Left colon (tissue), 2 donors: ENCODE measurements around the gene ZNF429. TPM values are rescaled to one million over a fixed set of nuclear protein-coding genes. Genes with fewer than 3 reads are reported as not detected.
"Not testable (repeated sequence)": the region's sequence is repeated elsewhere in the genome, so short reads cannot be mapped to it uniquely, and the experiment has no call there.

ENCODE experiments used
- ATAC-seq: fragments of 200-7000 bp; cut with Tn5 transposase; one replicate; pipeline ENCODE4 v1.9.1; 2020; ENCODE audit warnings: mild to moderate bottlenecking, moderate library complexity
- DNase-seq, 2 donors: peaks; one replicate each; pipeline ENCODE4 v3.0.0-alpha.2; 2020
- intact Hi-C, 2 donors: fragments of 100-400 bp; cut with DNase I in 1 of 2; cut with micrococcal nuclease in 1 of 2; formaldehyde crosslinking; loops; one replicate each; pipeline versions ENCODE4 v1.11.2 to v1.14.0; 2022; cut with DNase I, micrococcal nuclease
- total RNA-seq, 2 donors: library from RNA; stranded (reverse); fragmentation: NEBNext Ultra II Directional; extraction: Animal tissue kit (Norgen Biotek cat#: 25700); gene quantifications; one replicate each; pipeline ENCODE4 v1.2.1, GENCODE V29; 2021
- donor health status: DM: no; HTN: no; CAD: no.
- donor health status: DM: yes; HTN: yes; CAD: no.

The ZNF429 gene
- total RNA-seq, 2 donors from 2014 or later = 9.0 to 11.4 TPM

DNA sequence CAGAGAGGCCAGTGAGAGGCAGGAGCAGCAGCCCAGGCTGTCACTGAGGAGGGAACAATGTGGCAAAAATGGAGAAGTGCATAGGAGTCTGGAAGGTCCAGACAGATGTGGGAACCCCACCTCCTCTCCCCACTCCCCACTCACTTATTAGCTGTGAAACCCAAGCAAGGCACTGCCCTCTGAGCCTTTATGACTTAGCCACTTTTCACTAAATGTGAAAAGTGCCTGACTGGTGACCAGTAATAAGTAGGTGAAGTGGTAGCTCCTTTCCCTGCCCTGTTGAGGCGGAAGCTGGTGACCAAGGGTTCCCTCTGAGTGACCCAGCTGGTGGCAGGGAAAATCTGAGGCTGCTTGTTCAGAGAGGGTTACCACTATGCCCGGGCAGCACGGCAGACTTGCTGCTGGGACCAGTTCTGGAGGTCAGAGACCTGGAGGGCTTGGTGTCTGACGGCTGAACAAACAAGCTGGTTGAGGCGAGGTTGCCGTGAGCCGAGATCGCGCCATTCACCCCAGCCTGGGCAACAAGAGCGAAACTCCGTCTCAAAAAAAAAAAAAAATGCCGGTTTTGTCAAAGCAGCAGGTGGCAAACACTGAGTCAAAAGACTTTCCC, 80.0 kb downstream of the ZNF429 start:
- ATAC-seq = peak; percentile 44
- DNase-seq = no peak
- intact Hi-C loops = no loop called here

DNA sequence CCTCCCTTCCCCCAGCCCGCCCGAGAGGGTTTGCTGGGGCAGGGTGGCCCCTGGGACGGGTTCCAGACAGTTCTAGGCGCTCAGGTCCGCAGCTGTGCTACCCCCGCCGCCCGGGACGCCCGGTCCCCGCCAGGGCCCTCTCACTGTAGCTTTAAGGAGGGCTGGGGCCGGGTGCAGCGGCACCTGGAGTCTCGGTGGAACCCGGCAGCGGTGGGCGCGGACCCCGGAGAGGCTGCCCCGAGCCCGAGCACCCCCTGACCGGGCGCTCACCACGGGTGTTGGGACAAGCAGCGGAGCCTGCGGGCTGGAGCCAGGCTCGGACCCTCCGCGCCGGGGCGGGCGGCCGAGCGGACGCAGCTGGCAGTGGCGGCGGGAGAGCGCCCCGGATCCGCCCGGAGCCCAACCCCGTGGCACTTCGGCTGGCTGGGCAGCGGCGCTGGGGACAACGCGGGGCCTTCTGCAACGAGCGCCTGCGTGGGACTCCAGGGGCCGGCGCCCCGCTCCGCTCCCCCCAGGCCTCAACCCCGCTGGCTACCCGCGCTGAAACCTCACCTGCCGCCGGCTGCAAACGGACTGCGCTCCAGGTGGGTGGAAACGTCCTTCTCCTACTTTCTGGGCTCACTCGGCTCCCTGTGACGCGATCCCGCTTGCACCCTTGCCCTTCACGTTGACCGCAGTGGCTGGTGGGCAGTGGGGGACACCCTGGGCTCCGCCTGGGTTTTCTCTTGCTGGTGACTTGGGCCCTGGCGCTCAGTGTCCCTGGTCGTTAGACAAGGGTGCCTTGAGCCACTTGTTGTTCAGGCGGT, 81.1 kb downstream of the ZNF429 start:
- DNase-seq (peak in 1 of 2 donors; percentile 33), ATAC-seq (peak; percentile 67)
- intact Hi-C loops = no loop called here

DNA sequence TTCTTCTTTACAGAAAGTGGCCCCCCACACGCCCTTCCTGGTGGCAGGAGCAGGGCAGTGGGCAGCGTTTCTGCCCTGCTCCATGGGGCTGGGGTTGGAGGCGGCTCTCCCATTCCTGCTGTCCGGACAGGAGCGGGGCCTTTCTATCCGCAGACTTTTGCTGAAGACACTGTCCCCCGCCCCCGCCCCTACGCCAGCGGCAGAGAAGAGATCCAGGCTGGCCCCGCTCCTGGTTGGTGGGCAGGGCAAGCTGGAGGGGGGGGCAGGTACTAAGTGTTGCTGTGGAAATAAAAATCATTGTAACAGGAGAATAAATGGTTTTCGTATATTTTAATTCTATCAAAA, 81.7 kb downstream of the ZNF429 start:
- peak; percentile 25 for ATAC-seq
- intact Hi-C loops = no loop called here
- peak in 1 of 2 donors; percentile 20 for DNase-seq

DNA sequence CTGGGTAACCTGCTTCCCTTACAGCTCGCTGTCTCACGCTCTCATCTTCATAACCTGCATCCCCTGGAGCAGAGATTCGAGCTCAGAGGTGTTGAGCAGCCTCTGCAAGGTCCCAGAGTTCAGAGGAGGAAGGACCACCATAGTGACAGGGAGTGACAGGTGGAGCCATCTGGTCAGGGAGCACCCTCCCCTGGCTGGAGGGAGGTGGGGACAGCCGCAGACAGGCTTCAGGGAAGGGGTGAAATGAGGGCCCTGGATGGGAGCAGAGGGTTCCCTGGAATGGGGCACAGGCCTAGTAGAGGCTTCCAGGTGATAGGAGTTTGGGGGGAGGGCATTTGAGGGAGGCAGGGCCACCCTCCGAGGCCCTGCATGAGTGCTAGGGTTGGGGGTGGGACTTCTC, 82.1 kb downstream of the ZNF429 start:
- ATAC-seq (no peak), DNase-seq (no peak)
- intact Hi-C loops = no loop called here

DNA sequence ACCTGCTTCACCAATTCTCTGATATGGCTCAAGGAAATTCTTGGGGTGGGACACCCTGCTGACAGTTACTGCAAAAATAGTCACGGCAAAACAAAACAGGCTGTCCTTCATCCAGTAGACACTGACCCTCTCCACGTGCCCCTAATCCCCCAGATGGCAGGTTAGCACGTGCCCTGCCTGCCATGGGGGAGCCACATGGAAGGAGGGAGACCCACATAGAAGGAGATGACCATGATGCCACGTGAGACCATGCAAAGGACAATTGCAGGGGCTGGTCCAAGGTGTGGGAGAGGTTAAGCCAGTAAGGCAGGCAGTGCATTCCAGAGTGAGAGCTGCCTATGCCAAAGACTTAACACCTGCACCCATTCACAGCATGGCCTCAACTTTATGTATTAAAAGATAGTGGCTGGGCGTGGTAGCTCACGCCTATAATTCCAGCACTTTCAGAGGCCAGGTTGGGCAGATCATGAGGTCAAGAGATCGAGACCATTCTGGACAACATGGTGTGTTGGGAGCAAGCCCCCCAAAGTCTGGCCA, 82.7 kb downstream of the ZNF429 start:
- ATAC-seq (peak; percentile 34), DNase-seq (no peak)
- intact Hi-C loops = no loop called here

DNA sequence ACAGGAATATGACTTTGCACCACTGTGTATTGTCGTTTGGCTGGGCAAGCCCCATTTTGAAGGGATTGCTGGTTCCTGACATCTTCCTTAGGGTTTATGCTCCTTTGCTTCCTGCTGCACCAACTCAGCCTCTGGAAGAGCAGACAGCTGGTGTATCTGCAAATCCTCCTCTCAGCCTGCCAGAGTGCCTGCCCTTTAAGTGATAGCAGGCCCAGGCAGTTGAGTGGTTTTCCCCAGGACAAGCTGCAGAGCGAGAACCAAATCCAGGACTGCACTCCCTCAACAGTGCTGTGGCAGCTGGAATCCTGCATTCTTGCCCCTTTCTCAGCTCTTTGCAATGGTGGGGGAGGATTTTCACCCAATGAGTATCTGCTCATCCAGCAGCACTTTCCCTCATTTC, 85.5 kb downstream of the ZNF429 start:
- ATAC-seq (no peak), DNase-seq (no peak)
- intact Hi-C loops = no loop called here

DNA sequence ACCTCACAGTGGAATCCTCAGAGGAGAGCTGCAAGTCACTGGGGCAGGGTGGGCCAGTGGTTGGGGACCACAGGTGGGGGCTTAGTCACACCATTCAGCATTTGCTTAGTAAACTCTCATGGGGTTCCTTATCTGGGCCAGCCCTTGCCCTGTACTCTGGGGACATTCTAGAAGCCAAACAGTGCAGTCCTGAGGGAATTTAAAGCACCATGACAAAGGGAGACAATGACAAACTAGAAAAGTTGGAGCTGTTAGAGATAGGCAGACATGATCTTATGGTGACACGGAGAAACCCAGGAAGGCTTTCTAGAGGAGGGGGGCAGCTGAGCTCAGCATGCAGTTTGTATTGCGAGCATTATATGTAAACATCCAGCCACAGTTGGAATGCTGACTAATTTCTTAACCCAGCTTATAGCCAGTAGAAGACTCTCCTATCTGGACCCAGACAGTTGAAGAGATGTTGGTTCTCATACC, 87.6 kb downstream of the ZNF429 start:
- ATAC-seq (no peak), DNase-seq (no peak)
- intact Hi-C loops = no loop called here

DNA sequence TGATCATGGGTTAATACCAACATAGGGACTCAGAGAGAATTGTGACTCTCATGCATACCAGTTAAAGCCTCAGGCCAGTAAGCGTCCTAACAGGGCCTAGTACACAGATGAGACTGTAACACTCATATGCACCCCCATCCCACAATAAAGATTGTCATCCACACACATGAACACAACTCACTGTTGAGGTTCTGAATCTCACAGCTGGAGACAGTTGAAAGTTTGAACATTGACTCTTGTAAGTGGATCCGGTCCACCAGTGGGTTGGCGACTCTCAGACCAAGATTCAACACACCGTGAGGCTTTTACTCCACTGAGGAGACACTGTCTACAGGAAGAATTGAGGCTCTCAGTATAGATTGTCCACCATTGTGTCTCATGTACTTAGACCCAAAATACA, 88.1 kb downstream of the ZNF429 start:
- no peak for DNase-seq
- intact Hi-C loops = no loop called here
- ATAC-seq = no peak

DNA sequence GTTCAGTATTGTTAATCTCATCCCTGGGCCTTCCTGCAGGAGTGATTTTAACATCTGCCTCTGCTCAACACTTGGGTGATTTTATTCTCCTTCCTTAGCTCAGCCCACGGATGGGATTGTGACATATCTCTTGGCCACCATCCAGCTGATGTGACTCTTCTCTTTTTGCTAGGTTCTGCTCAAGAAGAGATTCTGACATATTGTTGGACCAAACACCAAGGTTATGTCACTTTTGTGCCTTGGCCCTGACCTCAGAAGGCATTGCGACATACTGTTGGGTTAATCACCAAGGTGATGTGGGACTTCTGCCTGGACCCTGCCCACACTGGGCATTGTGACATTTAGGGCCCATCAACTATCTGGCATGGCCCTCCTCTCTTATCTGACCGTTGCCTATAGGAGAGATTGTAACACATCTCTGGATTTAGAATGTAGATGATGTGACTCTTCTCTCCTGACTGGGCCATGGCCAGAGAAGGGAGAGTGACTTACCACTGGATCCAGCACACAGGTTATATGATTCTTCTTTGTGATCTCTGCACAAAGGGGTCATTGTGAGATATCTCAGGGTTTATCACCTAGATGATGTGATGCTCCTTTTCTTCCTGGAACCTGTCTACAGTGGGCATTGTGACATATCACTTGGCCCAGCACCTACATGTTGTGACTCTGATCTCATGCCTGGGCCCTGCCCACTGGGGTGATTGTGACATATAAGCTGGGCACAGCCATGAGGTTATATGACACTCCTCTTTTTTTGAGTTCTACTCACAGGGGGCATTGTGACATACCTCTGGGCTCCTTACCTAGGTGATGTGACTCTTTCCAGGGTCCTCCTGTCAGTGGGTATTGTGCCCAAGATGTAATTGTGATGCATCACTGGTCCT, 88.8 kb downstream of the ZNF429 start:
- ATAC-seq = no peak

DNA sequence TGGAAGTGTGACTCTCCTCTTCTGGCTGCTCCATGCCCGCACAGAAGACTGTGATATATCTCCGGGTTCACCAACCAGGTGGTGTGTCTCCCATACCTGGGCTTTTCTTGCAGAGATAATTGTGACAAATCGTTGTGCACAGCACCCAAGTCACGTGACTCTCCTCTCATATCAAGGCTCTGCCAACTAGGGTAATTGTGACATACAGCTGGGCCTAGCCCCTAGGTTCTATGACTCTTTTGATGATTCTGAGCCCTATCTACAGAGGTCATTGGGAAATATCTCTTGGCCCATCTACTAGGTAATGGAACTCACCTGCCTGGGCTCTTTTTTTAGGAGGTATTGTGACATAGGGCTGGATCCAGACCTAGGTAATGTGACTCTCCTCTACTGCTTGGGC, 89.8 kb downstream of the ZNF429 start:
- no peak for ATAC-seq
- intact Hi-C loops = no loop called here

More for the DNA sequence above, 88.8 kb downstream of the ZNF429 start:
- intact Hi-C loops = no loop called here
- DNase-seq = no peak

DNA sequence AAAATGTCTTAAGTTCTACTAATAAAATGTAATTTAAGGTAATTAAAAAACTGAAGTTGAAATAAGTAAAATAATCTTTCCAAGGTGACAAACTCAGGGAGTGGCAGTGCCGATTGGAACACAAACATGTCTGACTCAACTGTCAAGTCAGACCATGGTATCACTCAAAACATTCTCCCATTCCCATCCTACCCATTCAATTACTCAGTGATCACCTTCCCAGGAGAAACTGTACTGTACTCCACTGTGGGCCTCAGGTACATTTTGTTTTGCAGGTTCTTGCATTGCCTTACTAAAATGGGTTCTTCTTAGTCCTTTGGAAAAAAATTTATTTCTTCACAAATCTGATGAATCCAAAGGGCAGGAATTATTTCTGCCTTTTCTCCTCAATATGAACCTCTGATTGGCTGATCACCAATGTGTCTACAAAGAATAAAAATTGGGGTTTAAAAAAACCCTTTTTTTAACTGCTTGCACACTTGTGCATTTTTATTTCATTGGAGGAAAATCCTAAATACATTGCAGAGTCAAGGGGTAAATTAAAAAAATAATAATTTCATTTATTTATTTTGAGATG, 96.8 kb downstream of the ZNF429 start:
- DNase-seq = no peak
- intact Hi-C loops = no loop called here
- no peak for ATAC-seq

More for the DNA sequence above, 89.8 kb downstream of the ZNF429 start:
- no peak for DNase-seq

DNA sequence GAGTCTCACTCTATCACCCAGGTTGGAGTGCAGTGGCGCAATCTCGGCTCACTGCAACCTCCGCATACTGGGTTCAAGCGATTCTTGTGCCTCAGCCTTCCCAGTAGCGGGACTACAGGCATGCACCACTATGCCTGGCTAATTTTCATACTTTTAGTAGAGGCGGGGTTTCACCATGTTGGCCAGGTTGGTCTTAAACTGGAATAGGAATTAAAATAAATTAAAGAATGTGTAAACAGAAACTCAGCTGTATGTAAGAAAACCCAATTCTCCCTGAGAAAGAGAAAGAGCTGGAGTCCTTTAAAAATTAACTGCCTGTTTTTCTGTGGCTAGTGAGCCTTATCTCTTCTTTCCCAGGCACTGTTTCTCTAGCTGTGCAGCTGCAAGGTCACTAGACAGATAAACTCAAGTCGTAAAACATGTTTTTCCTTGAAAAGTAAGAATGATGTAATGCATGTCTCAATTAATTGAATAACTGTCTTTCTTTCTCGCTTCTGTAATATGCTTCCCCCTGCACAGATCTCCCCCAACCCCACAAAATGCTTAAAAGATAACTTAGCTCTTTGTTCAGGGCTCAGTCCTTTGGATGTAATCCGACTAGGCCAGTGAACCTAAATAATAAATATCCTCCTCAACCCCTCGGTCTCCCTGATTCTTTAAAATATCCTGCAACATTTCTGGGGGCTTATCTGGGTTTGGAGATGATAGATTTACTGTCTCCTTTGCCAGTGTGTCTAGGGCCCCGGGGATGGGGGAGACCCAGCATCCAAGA, 97.4 kb downstream of the ZNF429 start:
- not testable (repeated sequence) for DNase-seq, ATAC-seq

DNA sequence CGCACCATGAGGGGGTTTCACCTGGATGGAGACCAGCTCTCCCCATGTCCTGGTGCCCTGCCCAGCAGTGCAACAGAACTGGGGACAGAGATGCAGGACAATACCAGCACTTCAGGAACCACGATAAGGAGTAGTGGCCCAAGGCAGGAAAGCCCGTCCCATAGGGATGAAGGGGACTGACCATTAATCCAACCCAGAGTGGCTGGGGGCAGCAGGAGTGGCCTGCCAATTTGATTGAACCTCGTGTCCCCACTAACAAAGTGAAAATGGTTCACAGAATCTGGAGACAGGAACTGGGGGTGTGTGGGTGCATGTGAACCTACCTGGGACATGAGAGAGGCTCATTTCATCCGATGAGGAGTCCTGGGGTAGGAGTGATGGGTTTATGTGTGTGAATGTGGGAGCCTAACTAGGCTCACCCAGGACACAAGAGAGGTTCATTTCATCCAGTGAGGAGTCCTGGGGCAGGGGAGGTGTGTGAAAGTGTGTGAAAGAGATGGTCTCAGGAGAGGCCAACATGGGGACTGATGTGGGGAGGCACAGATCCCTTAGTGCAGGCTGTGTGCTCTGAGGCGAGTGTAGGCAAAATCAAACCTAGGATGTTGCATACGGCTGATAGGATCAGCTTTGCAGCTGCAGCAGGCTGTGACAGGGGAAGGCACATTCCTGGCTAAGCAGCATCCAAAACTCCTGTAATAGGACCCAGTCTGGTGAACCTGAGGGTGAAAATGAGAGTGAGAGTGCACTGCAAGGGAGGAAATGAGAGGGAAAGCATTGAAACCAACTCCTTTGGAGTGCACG, 98.2 kb downstream of the ZNF429 start:
- intact Hi-C loops = no loop called here
- no peak for ATAC-seq
- no peak for DNase-seq

More for the DNA sequence above, 97.4 kb downstream of the ZNF429 start:
- intact Hi-C loops = not testable (repeated sequence)

DNA sequence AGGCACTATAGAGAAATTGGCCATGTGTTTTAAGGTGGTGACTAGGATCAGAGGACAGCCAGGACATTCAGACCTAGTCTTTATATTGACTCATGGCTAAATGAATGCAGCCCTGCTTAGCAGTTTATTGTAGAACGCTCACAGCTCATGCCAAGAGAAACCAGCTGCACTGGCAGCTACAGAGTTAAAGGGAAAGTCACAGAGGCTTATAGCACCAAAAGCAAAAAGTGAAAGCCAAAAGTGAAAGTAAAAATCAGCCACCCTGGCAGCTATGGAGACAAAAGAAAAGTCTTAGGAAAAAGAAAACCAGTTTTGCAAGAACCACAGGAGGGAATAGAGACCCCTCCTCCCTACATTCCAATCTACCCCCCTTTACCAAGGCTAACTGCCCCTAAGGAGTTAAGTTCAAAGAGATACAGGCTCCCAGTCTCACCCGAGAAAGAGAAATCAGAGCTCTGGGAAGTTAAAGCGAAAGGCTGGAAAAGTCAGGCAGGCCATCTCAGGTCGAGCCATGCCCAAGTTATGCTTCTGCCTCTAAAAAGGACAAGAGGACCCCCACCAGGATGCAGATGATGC, 99.0 kb downstream of the ZNF429 start:
- ATAC-seq = peak; percentile 62
- DNase-seq = no peak
- intact Hi-C loops = no loop called here
